NCI-H1694 treated with DMSO at 0.1 percent for 48 hours (cell line): ENCODE data around the gene POLD3.

Experiments
- DNase-seq: peaks from one replicate; lab custom pipeline; 2025; lab: John Stamatoyannopoulos, UW

POLD3 gene

GRCh38 chr11:74672956-74673692 is 80.7 kb downstream of the POLD3 start:
- DNase-seq: no peak

DNA sequence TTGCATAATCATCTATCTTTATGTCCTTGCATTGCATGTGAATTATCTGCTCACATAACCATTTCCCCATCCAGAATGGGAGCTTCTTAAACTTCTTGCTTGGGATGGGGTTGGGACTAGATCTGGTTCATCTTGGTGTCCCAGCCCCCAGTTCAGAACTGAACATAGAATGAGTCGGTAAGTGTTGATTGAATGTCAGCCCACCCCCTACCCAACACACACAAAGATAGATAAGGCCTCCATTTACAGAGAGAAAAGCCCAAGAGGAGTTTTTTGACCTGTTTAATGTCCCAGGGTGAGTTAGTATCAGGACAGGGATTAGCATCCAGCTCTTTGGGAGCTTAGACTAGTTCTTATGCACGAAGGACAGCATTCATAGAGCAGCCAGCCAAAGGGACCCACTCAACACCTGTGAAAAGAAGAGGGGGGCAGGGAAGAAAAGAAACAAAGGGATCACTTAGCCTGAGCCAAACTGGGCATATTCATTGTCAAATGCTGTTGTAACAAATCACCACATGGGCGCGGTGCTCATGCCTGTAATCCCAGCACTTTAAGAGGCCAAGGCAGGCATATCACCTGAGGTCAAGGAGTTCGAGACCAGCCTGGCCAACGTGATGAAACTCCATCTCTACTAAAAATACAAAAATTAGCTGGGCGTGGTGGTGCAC is 81.4 kb downstream of the POLD3 start:
- DNase-seq: no peak

DNA sequence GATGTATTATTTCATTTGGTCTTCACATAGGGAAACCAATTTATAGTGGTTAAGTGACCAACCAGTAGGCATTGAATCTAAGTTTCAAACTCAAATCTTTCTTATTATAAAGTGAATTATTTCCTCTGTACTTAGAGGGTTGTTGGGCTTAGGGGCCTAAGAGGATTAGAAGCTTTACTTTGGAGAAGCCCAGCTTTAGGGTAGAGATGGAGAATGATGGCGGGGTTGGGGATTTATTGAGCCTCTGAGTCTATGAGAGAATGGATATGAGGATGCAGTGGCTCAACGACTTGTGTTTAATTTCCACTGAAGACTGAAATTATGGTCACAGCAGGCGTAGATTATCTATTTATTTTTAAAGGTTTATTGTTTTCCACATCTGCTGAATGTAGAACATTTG is 83.4 kb downstream of the POLD3 start:
- DNase-seq: no peak

DNA sequence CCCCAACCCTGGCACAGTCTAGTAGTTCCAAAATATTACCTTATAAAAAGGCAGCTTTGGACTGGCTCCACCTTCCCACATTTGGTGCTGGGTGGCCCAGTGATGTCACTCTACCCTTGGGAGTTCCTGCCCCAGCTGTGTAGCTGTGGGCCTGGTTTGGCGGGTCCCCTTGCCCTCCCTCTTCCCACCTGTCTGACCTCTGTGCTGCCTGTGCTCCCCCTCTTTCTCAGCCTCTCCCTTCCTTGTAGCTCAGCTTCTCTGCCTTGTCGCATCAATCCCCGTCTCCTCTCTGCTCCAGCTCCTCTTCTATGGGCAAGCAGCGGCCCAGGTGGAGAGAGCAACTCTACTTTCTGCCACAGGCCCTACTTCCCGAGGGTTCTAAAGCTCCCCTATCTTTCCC is 84.2 kb downstream of the POLD3 start:
- no peak for DNase-seq

- DNase-seq: no peak
These were observed 84.7 kb downstream of the POLD3 start for GRCh38 chr11:74677131-74677530.

DNA sequence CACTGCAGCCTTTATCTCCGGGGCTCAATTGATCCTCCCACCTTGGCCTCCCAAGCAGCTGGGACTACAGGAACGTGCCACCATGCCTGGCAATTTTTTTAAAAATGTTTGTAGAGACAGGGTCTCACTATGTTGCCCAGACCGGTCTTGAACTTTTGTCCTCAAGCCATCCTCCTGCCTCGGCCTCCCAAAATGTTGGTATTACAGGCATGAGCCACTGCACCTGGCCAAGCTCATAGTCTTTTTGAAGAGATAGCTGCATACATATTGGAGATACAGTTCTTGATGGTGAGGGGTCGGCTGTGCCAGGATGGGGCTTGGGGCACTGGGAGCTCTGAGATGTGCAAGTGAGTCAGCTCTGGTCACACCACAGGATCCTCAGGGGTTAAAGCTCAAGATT is 85.7 kb downstream of the POLD3 start:
- DNase-seq: no peak

- DNase-seq: no peak
These were observed 86.5 kb downstream of the POLD3 start for GRCh38 chr11:74678591-74679512.

- DNase-seq: no peak
These were observed 87.1 kb downstream of the POLD3 start for GRCh38 chr11:74679513-74679865.

GRCh38 chr11:74680035-74680671 is 87.8 kb downstream of the POLD3 start:
- DNase-seq: no peak

DNA sequence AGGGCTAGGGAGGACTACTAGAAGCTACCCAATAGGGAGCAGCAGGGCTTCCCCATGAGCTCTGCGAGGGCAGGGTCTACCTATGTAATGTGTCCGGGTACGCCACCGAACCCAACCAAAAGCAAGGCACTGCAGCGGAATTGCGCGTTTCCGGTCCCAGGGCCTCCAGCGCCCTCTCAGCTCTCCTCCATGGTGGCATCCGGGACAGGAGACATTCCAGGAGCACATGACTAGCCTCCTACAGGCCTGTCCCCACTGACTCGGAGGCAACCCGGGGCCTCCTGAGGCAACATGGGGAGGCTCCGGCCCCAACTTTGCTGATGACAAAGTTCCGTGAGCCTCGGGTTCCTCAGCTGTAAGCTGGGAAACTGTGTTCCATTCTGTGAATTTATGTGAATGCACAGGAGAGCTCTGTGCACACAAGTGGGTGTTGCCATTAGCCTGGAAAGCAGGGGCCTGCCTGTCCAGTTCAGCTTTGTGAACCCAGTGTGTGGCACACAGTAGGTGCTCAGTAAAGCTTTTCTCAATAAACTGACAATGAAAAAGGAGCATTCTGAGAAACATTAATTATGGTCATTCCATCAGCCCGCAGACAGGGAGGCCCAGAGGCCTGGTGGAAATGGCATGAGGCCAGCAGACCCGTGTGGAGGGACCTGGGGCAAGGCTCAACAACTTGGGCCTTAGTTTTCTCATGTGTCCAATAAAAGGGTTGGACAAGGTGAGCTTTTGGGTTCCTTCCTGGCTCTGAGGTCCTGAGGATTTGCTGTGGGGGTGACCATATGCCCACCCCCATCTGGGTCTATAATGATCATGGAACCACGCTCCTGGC is 88.5 kb downstream of the POLD3 start:
- no peak for DNase-seq

GRCh38 chr11:74681686-74682651 is 89.6 kb downstream of the POLD3 start:
- DNase-seq: no peak

DNA sequence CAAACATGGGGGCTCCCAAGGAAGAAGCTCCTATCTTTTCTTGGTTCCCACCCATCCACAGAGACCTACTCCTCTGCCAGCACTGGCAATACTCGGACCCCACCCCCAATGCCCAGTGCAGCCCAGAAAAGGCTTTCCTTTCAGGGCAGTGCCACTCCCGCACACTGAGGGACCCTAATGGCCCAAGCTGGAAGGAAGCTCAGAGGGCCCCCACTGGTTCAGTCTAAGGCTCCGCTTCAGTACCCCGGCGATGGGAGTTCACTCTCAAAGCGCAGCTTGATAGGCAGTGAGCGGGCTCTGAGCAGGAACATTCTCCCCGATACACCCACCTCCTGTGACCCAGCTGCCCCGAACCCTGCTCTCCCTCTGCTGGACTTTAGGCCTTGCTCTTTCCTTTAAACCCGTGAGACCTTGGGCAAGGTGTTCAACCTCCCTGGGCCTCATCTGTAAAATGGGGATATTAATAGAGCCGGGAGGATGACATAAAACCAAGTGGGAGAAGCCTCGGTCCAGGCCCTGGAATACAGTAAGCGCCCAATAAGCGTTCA is 90.4 kb downstream of the POLD3 start:
- DNase-seq: no peak

GRCh38 chr11:74683279-74683871 is 91.0 kb downstream of the POLD3 start:
- DNase-seq: no peak

GRCh38 chr11:74683941-74684481 is 91.6 kb downstream of the POLD3 start:
- no peak for DNase-seq

- no peak for DNase-seq
These were observed 92.3 kb downstream of the POLD3 start for GRCh38 chr11:74684661-74685060.

DNA sequence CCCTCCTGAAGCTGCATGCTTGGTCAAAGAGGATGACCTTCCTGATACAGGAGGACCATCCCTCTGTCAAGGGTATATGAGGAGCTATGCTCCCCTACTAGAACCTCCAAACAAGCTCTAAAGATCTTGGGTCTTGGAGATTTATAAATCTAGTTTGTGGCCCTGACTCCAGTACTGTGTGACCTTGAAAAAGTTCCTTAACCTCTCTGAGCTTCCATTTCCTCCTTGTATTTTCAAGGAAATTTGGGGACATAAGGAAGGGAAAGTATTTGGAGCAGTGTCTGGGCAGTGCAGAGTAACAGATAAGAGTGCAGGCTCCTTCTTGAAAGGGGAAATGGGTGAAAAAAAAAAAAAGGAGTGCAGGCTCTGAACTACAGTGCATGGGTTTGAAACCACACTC is 93.0 kb downstream of the POLD3 start:
- DNase-seq: no peak

- no peak for DNase-seq
These were observed 93.5 kb downstream of the POLD3 start for GRCh38 chr11:74685905-74686304.

DNA sequence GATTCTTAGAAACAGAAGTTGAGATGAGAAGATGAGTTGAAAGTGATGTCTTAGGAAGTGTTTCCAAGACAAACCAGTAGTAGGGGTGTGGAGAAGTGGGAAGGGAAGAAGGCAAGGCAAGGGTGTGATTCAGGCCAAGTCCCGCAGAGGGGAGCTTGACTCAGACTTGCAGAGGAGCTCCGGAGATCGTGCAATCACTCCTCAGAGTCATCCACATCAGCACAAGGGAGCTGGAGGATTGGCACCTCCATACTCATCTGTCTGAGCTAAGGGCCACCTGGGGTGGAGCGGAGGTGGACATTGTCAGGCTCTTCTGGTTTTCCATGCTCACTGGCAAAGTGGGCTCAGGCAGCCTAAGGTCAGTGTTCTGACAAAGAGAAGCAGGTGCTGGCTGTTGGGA is 94.4 kb downstream of the POLD3 start:
- no peak for DNase-seq
